ENCODE measurements around the gene RALB.

RALB gene

GRCh38 chr2:120324933-120325332 is 72.3 kb downstream of the RALB start:
- H3K27ac ChIP-seq (ENCODE audit: extremely low read depth, low read depth, low read length): no peak overlapping the region
- POLR2A ChIA-PET: no interaction called here
- H3K4me1 ChIP-seq (ENCODE audit: control insufficient read depth, insufficient read depth, low read length): no peaks in the 10 kb centered on the region
- H3K9me3 ChIP-seq (ENCODE audit: control insufficient read depth, insufficient read depth, low read depth, low read length): no peaks in the 10 kb centered on the region
- H3K4me3 ChIP-seq (ENCODE audit: low read depth, low read length): no peak overlapping the region
- TF ChIP-seq ZNF416 (tag by site-specific recombination; IDR thresholded peaks at IDR 0.05) (no peak), ZNF707 (tag by site-specific recombination; IDR thresholded peaks at IDR 0.05) (no peak), ZNF292 (tag by site-specific recombination; IDR thresholded peaks at IDR 0.05; ENCODE audit: borderline replicate concordance, low read depth) (no peak)
- CTCF ChIA-PET: interaction anchor here (2.8 kb wide), 1 partner anchor 12 kb away, joined by 14 read pairs; no protein-coding TSS in a partner anchor
- no peaks in the 10 kb centered on the region for H3K36me3 ChIP-seq (ENCODE audit: control insufficient read depth in 2 of 2, insufficient read depth in 1 of 2, low read length in 2 of 2)

DNA sequence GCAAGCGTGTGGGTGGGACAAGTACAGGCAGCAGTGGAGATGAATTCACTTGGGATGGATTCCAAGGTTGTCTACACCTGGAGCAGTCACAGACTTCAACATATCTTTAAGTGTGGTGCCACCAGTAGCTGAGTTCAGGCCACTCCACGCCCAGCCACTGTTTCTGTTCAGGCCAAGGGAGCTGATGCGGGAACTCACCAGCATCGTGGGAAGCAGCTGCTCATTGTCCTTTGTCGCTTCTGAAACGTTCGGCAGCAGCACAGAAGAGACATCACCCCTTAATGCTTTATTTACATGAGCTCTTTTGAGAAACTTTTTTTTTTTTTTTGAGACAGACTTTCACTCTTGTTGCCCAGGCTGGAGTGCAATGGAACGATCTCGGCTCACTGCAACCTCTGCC is 73.4 kb downstream of the RALB start:
- POLR2A ChIA-PET: no interaction called here
- no peaks in the 10 kb centered on the region for H3K36me3 ChIP-seq (ENCODE audit: control insufficient read depth in 2 of 2, insufficient read depth in 1 of 2, low read length in 2 of 2)
- H3K4me3 ChIP-seq (ENCODE audit: low read depth, low read length): no peak overlapping the region
- H3K4me1 ChIP-seq (ENCODE audit: control insufficient read depth, insufficient read depth, low read length): no peaks in the 10 kb centered on the region
- no peak for TF ChIP-seq BCL11A (tag by site-specific recombination; IDR thresholded peaks at IDR 0.05; ENCODE audit: low read depth)
- no peak for TF ChIP-seq ZNF664 (tag by site-specific recombination; IDR thresholded peaks at IDR 0.05)
- TF ChIP-seq ZNF394 (tag by site-specific recombination; IDR thresholded peaks at IDR 0.05; ENCODE audit: borderline replicate concordance): no peak
- TF ChIP-seq EGR2 (tag by site-specific recombination; IDR thresholded peaks at IDR 0.05; ENCODE audit: low read depth): no peak
- no peak for TF ChIP-seq ZBTB17 (tag by site-specific recombination; IDR thresholded peaks at IDR 0.05)
- no peak for TF ChIP-seq ZNF610 (tag by site-specific recombination; IDR thresholded peaks at IDR 0.05; ENCODE audit: borderline replicate concordance)
- TF ChIP-seq KLF1 (tag by site-specific recombination; IDR thresholded peaks at IDR 0.05): no peak
- CTCF ChIA-PET: interaction anchor here (0.6 to 0.8 kb wide), 5 partner anchors 10 to 502 kb away, joined by 3 to 5 read pairs (median 3); no protein-coding TSS in a partner anchor
- H3K27ac ChIP-seq (ENCODE audit: extremely low read depth, low read depth, low read length): no peak overlapping the region
- no peaks in the 10 kb centered on the region for H3K9me3 ChIP-seq (ENCODE audit: control insufficient read depth, insufficient read depth, low read depth, low read length)

- no peaks in the 10 kb centered on the region for H3K36me3 ChIP-seq (ENCODE audit: control insufficient read depth in 2 of 2, insufficient read depth in 1 of 2, low read length in 2 of 2)
- no peak overlapping the region for H3K27ac ChIP-seq (ENCODE audit: extremely low read depth, low read depth, low read length)
- POLR2A ChIA-PET: no interaction called here
- no peak overlapping the region for H3K4me3 ChIP-seq (ENCODE audit: low read depth, low read length)
- H3K9me3 ChIP-seq (ENCODE audit: control insufficient read depth, insufficient read depth, low read depth, low read length): no peaks in the 10 kb centered on the region
- TF ChIP-seq ZNF585B (tag by site-specific recombination; IDR thresholded peaks at IDR 0.05) (no peak), ZNF138 (tag by site-specific recombination; IDR thresholded peaks at IDR 0.05; ENCODE audit: borderline replicate concordance) (no peak), KLF16 (tag by site-specific recombination; IDR thresholded peaks at IDR 0.05) (no peak), ZFP41 (tag by site-specific recombination; IDR thresholded peaks at IDR 0.05; ENCODE audit: borderline replicate concordance) (no peak), ZBTB17 (tag by site-specific recombination; IDR thresholded peaks at IDR 0.05) (no peak), SCRT1 (tag by site-specific recombination; IDR thresholded peaks at IDR 0.05; ENCODE audit: borderline replicate concordance) (no peak), KLF10 (tag by site-specific recombination; IDR thresholded peaks at IDR 0.05) (no peak), ZBTB11 (tag by site-specific recombination; conservative IDR thresholded peaks at IDR 0.05; ENCODE audit: low read depth) (no peak), INSM2 (tag by site-specific recombination; IDR thresholded peaks at IDR 0.05) (no peak), REPIN1 (tag by site-specific recombination; IDR thresholded peaks at IDR 0.05; ENCODE audit: low read depth) (no peak), ZNF366 (tag by site-specific recombination; conservative IDR thresholded peaks at IDR 0.05) (no peak)
- TF ChIP-seq, protein P1, sequence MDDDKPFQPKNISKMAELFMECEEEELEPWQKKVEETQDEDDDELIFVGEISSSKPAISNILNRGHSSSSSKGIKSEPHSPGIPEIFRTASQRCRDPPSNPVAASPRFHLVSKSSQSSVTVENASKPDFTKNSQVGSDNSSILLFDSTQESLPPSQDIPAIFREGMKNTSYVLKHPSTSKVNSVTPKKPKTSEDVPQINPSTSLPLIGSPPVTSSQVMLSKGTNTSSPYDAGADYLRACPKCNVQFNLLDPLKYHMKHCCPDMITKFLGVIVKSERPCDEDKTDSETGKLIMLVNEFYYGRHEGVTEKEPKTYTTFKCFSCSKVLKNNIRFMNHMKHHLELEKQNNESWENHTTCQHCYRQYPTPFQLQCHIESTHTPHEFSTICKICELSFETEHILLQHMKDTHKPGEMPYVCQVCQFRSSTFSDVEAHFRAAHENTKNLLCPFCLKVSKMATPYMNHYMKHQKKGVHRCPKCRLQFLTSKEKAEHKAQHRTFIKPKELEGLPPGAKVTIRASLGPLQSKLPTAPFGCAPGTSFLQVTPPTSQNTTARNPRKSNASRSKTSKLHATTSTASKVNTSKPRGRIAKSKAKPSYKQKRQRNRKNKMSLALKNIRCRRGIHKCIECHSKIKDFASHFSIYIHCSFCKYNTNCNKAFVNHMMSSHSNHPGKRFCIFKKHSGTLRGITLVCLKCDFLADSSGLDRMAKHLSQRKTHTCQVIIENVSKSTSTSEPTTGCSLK (tag by site-specific recombination; IDR thresholded peaks at IDR 0.05): no peak
- H3K4me1 ChIP-seq (ENCODE audit: control insufficient read depth, insufficient read depth, low read length): no peaks in the 10 kb centered on the region
- CTCF ChIA-PET: interaction anchor here (1.2 kb wide), 1 partner anchor 12 kb away, joined by 8 read pairs; no protein-coding TSS in a partner anchor
Measured at GRCh38 chr2:120330946-120331822, 78.5 kb downstream of the RALB start.

Data from HEK293 (cell line).